AG09309 (cell line): Measurements from ENCODE around the gene SH2B2.

Source experiments
- DNase-seq: peaks from one replicate; pipeline ENCODE4 v3.0.0-alpha.2; 2010; ENCODE audit warnings: low read depth
- H3K4me3 ChIP-seq: 2 replicates; pipeline ENCODE4 v1.5.1; 2011; ENCODE audit warnings: mild to moderate bottlenecking, low read depth, low read length, moderate library complexity; ENCODE audit not compliant: control insufficient read depth
- TF ChIP-seq, protein P1 (sequence below): IDR thresholded peaks from 2 replicates; pipeline ENCODE4 v1.5.1; 2011; ENCODE audit warnings: mild to moderate bottlenecking, low read depth, low read length, inconsistent platforms; ENCODE audit not compliant: insufficient read depth, control insufficient read depth; ENCODE audit errors: missing control alignments

The SH2B2 gene

DNA sequence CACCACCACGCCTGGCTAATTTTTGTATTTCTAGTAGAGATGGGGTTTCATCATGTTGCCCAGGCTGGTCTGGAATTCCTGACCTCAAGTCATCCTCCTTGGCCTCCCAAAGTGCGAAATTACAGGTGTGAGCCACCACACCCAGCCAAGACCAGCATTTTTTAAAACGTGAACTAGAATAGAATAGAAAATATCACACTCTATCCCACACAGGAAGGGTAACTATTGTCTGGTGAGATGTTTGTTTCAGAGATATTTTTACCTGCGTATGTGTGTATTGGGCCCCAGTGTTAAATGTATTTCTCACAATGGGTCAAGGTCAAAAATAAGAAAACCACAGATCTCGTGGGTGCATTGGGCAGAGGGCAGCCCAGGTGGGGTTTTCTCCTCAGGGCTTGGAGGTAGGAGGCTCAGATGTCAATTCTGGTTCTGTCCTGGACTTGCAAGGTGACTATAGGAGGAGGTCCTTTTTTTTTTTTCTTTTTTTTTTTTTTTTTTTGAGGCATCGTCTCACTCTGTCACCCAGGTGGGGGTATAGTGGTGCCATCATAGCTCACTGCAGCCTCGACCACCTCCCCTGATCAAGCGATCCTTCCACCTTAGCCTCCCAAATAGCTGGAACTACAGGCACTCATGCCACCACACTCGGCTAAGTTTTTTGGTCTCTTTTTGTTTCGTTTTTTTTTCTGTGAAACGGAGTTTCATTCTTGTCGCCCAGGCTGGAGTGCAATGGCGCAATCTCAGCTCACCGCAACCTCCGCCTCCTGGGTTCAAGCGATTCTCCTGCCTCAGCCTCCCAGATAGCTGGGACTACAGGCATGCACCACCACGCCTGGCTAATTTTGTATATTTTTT lies 19.0 kb downstream of the SH2B2 start:
- DNase-seq: no peak
- TF ChIP-seq, protein P1, sequence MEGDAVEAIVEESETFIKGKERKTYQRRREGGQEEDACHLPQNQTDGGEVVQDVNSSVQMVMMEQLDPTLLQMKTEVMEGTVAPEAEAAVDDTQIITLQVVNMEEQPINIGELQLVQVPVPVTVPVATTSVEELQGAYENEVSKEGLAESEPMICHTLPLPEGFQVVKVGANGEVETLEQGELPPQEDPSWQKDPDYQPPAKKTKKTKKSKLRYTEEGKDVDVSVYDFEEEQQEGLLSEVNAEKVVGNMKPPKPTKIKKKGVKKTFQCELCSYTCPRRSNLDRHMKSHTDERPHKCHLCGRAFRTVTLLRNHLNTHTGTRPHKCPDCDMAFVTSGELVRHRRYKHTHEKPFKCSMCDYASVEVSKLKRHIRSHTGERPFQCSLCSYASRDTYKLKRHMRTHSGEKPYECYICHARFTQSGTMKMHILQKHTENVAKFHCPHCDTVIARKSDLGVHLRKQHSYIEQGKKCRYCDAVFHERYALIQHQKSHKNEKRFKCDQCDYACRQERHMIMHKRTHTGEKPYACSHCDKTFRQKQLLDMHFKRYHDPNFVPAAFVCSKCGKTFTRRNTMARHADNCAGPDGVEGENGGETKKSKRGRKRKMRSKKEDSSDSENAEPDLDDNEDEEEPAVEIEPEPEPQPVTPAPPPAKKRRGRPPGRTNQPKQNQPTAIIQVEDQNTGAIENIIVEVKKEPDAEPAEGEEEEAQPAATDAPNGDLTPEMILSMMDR: no peak
- no peak overlapping the region for H3K4me3 ChIP-seq

GRCh38 chr7:102306916-102307677 lies 20.4 kb downstream of the SH2B2 start:
- no peak for DNase-seq
- H3K4me3 ChIP-seq: no peak overlapping the region; the same call in 1 of the 2 replicates
- TF ChIP-seq, protein P1: no peak

DNA sequence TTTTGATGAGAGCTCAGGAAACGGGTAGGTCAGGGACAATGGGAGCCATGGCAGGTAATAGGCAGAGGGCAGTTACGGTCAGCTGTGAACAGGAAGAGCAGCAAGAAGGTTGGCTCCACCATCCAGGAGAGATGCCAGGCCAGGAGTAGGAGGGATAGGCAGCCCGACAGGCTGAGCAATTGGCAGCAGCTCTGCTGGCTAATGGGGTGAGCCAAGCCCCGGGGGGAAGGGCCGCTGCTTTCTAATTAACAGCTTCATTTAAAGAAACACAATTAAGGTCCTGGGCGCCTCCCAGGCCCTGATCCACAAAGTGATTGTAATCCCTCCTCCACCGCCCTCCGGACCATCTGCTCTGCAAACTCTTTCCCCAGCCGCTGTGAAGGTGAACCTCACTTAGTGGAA lies 23.7 kb downstream of the SH2B2 start:
- H3K4me3 ChIP-seq: no peak overlapping the region
- TF ChIP-seq, protein P1: no peak
- DNase-seq: no peak

DNA sequence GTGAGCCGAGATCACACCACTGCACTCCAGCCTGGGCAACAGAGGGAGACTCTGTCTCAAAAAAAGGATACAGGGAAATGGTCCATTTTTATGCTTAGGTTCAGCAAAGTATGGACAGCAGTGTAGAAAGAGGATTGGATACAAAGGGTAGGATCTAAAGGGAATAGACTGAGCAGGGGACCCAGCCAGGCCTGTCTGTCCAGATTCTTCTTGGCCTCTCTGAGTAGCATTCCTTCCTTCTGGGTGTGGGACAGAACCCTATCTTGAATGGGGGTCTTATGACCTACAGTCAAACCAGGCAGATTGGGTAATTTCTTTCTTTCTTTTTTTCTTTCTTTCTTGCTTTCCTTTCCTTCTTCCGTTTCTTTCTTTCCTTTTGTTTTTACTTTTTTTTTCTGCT lies 25.6 kb downstream of the SH2B2 start:
- TF ChIP-seq, protein P1: no peak
- no peak for DNase-seq
- no peak overlapping the region for H3K4me3 ChIP-seq

- DNase-seq: no peak
- TF ChIP-seq, protein P1: no peak
- H3K4me3 ChIP-seq: no peak overlapping the region
Measured at GRCh38 chr7:102313997-102314780, 27.5 kb downstream of the SH2B2 start.
